ENCODE measurements around the gene PCDHGB1. TPM values are rescaled to one million over a fixed set of nuclear protein-coding genes. Genes with fewer than 3 reads are reported as not detected.
A peak's percentile ranks its signal among the peaks of the same experiment; 100 is the strongest.

The PCDHGB1 gene
- polyA plus RNA-seq, 3 donors, result not detected

DNA sequence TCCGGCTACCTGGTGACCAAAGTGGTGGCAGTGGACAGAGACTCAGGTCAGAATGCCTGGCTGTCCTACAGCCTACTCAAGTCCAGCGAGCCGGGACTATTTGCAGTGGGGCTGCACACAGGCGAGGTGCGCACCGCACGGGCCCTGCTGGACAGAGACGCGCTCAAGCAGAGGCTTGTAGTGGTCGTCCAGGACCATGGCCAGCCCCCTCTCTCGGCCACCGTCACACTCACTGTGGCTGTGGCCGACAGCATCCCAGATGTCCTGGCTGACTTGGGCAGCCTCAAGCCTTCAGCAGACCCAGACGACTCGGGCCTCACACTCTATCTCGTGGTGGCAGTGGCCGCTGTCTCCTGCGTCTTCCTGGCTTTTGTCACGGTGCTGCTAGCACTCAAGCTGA is 7.1 kb downstream of the PCDHGB1 start:
- H3K9me3 ChIP-seq (replicated peaks in 1 of 2; ENCODE audit: control insufficient read depth in 1 of 2, insufficient read depth in 1 of 2, low read length in 2 of 2), result peaks cover 55 to 77% of the 10 kb centered on the region in 2 donors
- TF ChIP-seq, protein P1, sequence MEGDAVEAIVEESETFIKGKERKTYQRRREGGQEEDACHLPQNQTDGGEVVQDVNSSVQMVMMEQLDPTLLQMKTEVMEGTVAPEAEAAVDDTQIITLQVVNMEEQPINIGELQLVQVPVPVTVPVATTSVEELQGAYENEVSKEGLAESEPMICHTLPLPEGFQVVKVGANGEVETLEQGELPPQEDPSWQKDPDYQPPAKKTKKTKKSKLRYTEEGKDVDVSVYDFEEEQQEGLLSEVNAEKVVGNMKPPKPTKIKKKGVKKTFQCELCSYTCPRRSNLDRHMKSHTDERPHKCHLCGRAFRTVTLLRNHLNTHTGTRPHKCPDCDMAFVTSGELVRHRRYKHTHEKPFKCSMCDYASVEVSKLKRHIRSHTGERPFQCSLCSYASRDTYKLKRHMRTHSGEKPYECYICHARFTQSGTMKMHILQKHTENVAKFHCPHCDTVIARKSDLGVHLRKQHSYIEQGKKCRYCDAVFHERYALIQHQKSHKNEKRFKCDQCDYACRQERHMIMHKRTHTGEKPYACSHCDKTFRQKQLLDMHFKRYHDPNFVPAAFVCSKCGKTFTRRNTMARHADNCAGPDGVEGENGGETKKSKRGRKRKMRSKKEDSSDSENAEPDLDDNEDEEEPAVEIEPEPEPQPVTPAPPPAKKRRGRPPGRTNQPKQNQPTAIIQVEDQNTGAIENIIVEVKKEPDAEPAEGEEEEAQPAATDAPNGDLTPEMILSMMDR (IDR thresholded peaks at IDR 0.05), result no peak
- H2AFZ ChIP-seq (ENCODE audit: insufficient read depth, low read depth, low read length, poor library complexity, severe bottlenecking), result no peak overlapping the region
- Mint-ChIP-seq H3K9me3 (peaks cover 38 to 80% (median 62%) of the 10 kb centered on the region in 7 donors), H3K4me3 (peak overlapping the region in 1 of 2 donors; percentile 39), H3K27ac (no peak overlapping the region), H3K27me3 (ENCODE audit: low read depth in 3 of 3) (peaks cover 33 to 65% (median 58%) of the 10 kb centered on the region in 3 donors), H3K4me1 (peaks cover 2% of the 10 kb centered on the region), H3K36me3 (peaks cover 12 to 15% of the 10 kb centered on the region in 2 donors)
- no peak overlapping the region for H3K9ac ChIP-seq (ENCODE audit: insufficient read depth, low read length, poor library complexity, severe bottlenecking)
- H3K4me2 ChIP-seq (replicated peaks; ENCODE audit: extremely low read depth, low read length, poor library complexity, severe bottlenecking), result no peak overlapping the region
- no peaks in the 10 kb centered on the region for H3K79me2 ChIP-seq (ENCODE audit: insufficient read depth, low read length)
- 46% methylated on average over 19 of the region's 19 CpGs for WGBS (ENCODE audit: insufficient coverage)
- H3K36me3 ChIP-seq (replicated peaks in 1 of 2; ENCODE audit: control insufficient read depth in 1 of 2, insufficient read depth in 2 of 2, low read length in 2 of 2), result no peaks in the 10 kb centered on the region
- no peak overlapping the region for H3K27ac ChIP-seq (ENCODE audit: low read depth in 1 of 2, low read length in 2 of 2)
- H4K20me1 ChIP-seq (ENCODE audit: insufficient read depth, low read length), result no peaks in the 10 kb centered on the region
- DNase-seq, result no peak
- no peak overlapping the region for H3K4me3 ChIP-seq (replicated peaks in 1 of 3; ENCODE audit: low read depth in 2 of 3, low read length in 3 of 3)
- H3K27me3 ChIP-seq (ENCODE audit: control insufficient read depth in 2 of 2, insufficient read depth in 2 of 2, low read length in 2 of 2), result peaks cover 29 to 90% of the 10 kb centered on the region in 2 donors
- no peaks in the 10 kb centered on the region for H3K4me1 ChIP-seq (ENCODE audit: control insufficient read depth in 1 of 2, insufficient read depth in 2 of 2, low read length in 2 of 2)
- intact Hi-C loops (cut with micrococcal nuclease), result no loop called here

- 15% methylated on average over 18 of the region's 24 CpGs for WGBS (ENCODE audit: insufficient coverage)
- Histone ChIP-seq H3K4me3 (replicated peaks in 1 of 3; ENCODE audit: low read depth in 2 of 3, low read length in 3 of 3) (peak within 1 kb of the TSS in 1 of 3 experiments; percentile 36), H3K27ac (ENCODE audit: low read depth in 1 of 2, low read length in 2 of 2) (no peak within 1 kb of the TSS), H2AFZ (ENCODE audit: insufficient read depth, low read depth, low read length, poor library complexity, severe bottlenecking) (no peak within 1 kb of the TSS), H3K36me3 (replicated peaks in 1 of 2; ENCODE audit: control insufficient read depth in 1 of 2, insufficient read depth in 2 of 2, low read length in 2 of 2) (no peaks in the 10 kb centered on the region), H4K20me1 (ENCODE audit: insufficient read depth, low read length) (no peaks in the 10 kb centered on the region), H3K9me3 (replicated peaks in 1 of 2; ENCODE audit: control insufficient read depth in 1 of 2, insufficient read depth in 1 of 2, low read length in 2 of 2) (peaks cover 58 to 79% of the 10 kb centered on the region in 2 donors), H3K9ac (ENCODE audit: insufficient read depth, low read length, poor library complexity, severe bottlenecking) (no peak within 1 kb of the TSS), H3K79me2 (ENCODE audit: insufficient read depth, low read length) (no peaks in the 10 kb centered on the region), H3K4me1 (ENCODE audit: control insufficient read depth in 1 of 2, insufficient read depth in 2 of 2, low read length in 2 of 2) (no peaks in the 10 kb centered on the region), H3K27me3 (ENCODE audit: control insufficient read depth in 2 of 2, insufficient read depth in 2 of 2, low read length in 2 of 2) (peaks cover 44 to 91% of the 10 kb centered on the region in 2 donors), H3K4me2 (replicated peaks; ENCODE audit: extremely low read depth, low read length, poor library complexity, severe bottlenecking) (peak within 1 kb of the TSS; percentile 40)
- Mint-ChIP-seq H3K4me1 (peaks cover 2% of the 10 kb centered on the region), H3K27me3 (ENCODE audit: low read depth in 3 of 3) (peaks cover 50 to 72% (median 71%) of the 10 kb centered on the region in 3 donors), H3K36me3 (peaks cover 12 to 15% of the 10 kb centered on the region in 2 donors), H3K27ac (peak within 1 kb of the TSS in 1 of 7 donors; percentile 57), H3K9me3 (peaks cover 40 to 86% (median 73%) of the 10 kb centered on the region in 7 donors), H3K4me3 (peak within 1 kb of the TSS; percentile 25 to 85)
- TF ChIP-seq, protein P1 (IDR thresholded peaks at IDR 0.05), result peak; percentile 22
- no peak for DNase-seq
- intact Hi-C loops (cut with micrococcal nuclease), result no loop called here
Observed at GRCh38 chr5:141359790-141360426, 10.0 kb downstream of the PCDHGB1 start, which contains the start of gene PCDHGB2. PCDHGB2 (plus strand) TSS chr5:141359994; CDS start chr5:141360136, 142 bp downstream.
